NOMO-1 (cell line): Measurements from ENCODE around the gene MIPOL1.

Source experiments
- DNase-seq, 2 experiments: peaks; one replicate each; lab custom pipeline; 2025; ENCODE audit not compliant: unreplicated experiment in 2 of 2; lab: John Stamatoyannopoulos, UW

The MIPOL1 gene

DNA sequence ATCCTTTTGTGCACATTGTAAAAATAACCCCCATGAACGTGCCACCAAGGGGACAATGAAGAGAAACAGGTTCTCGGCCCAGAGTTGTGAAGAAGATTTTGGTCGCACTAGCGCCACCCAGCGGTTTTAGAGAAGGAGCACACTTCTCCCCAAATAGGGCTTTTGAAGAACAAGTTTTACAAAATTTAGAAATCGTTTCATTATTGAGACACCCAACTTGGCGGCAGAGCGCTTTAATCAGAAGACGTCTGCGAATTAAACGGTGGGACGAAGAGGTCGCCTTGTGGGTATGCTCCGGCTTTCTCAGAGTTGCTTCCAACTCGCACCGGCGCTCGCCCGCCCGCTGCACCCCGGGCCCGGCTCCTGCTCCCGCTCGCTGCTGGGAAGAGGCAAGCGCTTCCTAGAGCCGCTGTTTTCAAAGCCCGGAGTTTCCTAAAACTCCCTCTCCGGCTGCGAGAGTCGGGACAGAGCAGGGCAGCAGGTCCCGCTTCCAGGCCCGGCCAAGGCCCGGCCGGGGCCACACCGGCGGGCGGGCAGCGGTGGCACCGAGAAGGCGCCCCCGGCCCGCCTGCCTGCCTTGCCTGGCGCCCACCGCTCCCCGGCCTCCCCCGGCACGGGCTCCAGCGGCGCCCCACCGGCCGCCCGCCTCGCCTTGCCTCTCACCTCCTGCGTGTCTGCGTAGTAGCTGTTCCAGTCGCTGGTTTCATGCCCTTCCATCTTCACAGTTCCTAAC lies 396.7 kb downstream of the MIPOL1 start:
- peak; percentile 61 to 67 for DNase-seq

GRCh38 chr14:37594971-37595808 lies 397.5 kb downstream of the MIPOL1 start, which contains the start of the genes FOXA1 and TTC6:
Gene FOXA1, minus strand, starts transcription at chr14:37595249. Its CDS starts 277 bp downstream, at chr14:37594972.
Gene TTC6, plus strand, starts transcription at chr14:37595629. Its CDS starts 26,436 bp downstream, at chr14:37622065.
- DNase-seq = peak; percentile 26 to 55

DNA sequence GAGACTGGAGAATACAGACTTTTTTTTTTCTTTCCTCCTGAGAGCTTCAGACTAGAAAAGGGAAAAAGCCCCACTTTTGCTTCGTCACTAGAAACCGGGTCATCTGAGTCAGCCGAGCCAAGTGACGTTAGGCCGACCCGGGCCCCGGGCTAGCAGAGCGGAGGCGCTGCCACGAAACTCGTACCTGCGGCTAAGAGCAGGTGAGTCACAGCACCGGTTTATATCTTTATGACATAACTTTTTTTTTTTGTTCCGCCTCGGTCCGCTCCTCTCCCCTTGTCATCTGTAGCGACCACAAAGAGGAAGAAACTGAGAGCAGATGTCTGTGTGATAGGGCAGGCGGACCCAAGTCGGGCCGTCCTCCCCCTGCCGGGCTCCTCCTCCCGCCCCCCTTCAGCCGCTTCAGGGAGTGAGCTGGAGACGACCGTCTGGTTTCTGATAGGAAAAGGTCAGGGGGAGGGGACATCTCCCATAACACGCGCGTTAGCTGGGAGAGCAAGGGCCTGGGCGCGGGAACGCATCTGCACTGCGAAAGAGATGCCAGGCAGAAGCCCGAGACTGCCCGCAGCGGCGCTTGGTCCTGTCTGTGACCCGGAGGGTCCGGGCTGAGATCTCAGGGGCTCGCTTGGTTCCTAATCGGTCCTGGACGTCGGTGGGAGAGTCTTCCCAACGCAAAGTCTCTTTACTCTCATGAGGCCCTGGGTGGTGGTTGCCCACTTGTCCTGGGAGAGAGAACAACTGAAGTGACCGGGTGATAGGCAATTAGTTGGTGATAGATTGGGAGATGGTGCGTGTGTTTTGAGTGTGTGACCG lies 398.3 kb downstream of the MIPOL1 start:
- DNase-seq = peak; percentile 67 to 77

DNA sequence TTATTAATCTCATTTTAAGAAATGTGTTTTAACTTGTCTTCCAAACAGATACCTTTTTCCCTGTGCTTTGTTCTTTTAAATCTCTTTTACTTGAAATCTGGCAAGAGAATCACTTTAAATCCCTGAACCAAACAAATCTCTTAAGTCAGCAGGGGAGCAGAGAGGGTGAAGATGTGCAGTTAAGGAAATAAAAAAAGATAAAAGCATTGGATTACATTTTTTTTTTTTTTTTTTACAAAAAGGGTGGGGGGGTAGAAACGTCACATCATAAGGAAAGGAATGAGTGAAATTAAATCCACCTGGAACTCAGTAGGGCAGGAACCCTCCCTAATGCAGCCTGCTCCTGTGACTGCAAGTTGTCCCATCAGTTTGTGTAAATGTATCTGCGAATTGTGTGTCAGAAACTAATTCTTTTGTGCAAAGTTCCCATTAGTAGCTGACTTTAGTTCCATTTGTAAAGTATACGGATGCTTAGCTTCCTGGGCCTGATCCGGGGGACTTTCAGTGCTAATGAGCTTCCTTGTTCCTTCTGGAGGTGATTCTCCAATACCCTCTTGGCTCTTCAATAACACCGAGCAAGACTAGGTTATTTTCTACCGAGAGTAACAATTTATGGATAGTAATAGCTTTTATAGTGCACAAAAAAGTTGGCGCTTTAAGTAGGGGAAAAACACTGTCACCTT lies 399.2 kb downstream of the MIPOL1 start:
- no peak for DNase-seq

GRCh38 chr14:37597538-37597913 lies 399.8 kb downstream of the MIPOL1 start:
- no peak for DNase-seq

GRCh38 chr14:37597914-37598746 lies 400.4 kb downstream of the MIPOL1 start:
- no peak for DNase-seq

DNA sequence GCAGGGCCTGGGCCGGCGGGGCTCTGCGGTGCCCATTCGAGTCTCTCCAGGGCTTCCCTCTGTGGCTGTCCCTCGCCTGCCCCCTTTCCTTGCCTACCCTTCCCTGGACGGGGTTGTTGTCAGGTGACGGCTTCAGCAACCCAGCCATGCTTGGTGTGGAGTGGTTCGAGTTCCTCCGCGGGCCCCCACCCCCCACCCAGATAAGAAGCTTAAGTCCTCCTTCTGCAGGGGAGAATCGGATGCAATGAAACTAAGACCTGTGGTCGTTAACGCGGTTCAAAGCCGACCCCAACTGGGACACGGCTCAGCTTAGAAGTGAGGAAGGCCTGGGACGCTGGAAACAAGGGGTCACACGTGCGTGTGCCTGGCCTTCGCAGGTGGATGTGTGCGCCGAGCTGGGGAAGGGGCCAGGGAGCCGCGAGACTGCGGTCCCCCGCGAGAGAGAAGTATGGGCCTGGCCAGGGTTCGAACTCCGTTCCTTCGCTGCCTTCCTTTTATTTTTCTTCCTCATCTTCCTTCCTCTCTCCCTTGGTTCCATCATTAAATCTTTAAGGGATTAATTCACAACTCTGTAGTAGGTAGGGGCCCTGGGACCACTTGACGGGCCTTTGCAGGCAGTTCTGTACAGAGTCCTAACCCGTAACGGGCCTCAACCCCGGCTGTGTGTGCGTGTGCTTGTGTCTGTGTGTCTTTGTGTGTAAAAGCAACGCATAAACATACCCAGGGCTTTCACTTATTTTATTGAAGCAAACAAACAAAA lies 401.2 kb downstream of the MIPOL1 start:
- no peak for DNase-seq

DNA sequence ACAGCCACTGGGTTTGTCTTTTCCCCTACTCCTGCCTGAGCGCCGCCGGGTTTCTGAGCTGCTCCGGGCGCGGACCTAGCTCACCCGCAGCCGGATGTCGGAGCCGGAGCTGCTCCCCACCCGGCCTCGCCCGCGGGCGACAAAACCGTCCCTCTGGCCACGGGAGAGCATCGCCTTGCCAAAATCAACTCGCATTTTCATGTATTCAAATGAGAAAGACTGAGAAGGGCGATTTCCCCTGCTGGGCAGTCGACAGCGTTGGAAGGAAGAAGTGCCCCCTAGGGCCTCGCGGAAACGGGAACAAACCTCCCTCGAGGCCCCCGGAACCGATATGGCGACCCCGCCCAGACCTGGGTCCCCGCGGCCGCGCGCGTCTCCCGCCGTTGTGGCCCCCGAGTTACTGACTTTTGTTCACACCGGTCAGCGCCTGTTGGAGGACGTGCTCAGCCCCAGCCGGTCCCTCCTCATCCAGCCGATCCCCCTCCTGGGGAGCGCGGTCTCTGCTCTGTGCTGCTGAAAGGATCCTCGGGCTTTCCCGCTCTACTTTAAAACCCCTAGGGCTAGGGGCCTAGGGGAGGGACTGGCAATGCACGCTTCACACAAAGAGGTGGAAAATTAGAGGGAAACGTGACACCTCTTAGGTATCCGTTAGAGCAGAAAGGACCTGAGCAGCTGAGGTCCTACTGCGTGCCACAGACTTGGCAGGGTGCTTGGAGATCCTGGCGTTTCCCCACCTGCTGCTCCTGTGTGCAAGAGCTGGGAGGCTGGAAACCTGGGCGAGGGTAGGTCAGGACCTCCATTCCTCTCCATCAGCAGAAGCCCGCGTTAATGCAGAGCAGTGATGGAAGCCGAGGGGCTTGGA lies 402.0 kb downstream of the MIPOL1 start:
- no peak for DNase-seq

DNA sequence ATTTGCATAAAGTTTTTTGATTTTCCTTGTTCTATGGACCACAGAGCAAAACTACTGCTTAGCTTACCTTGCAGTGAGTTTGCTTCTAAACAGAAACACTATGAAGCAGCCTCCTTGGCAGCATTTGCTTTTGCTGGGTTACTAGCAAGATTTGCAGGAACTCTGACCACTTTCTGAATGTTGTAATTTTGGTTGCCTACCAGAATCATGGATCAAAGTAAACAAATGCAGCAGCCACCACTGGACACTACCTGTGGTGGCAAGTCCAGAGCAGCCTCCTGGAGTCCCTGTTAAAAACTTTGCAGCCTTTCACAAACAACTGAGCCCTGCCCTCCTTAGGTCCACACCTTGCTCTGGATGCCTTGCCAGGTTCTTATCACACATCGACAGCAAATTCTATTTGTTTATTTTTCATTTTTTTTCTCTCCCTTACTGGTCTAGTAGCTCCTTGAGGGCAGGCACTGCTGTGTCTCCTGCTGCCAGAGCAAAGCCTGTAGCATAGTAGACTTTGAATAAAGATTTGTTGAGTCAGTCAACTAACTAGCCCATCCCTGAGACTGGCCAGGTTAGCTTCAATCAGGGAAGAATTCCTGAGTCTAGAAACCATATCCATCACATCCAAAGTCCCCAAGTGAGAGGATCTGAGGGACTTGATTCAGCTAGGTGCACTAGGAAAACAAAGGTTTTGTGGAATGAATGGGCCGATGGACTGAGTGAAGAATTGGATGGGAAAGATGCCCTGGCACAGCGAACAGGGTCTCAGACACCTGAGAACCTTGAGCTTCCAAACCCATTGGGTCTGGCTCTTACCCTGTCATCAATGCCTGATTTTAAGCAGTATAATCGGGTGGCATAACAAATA lies 403.4 kb downstream of the MIPOL1 start:
- DNase-seq = no peak

DNA sequence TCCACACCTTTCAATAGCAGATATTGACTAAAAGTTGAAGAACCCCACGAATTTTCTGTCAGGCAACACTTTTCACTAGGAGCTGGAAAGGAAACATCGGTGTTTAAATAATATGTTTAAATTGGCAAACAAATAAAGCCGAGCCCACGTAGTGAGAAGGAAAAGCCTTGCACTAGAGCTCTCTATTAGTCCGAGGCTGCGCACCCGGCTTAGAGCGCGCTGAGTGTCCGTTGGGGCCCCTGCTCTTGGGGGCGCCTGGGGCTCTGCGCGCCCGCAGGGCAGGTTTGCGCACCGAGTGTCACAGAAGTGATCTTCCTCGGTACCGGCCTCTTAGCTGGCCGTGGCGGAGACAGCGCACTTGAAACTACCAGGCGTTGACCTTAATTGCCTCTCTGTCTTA lies 404.1 kb downstream of the MIPOL1 start:
- DNase-seq = no peak
